HFFc6 (cell line): ENCODE data around the gene PCBP1. TPM values are rescaled to one million over a fixed set of nuclear protein-coding genes. Genes with fewer than 3 reads are reported as not detected.

ENCODE experiments used
- DNase-seq: peaks from one replicate; pipeline ENCODE4 v3.0.0-alpha.2; 2018
- H3K27ac Mint-ChIP-seq: 2 replicates; pipeline ENCODE4 v1.8.0; 2020; ENCODE audit warnings: mild to moderate bottlenecking, mixed read lengths
- H3K27me3 Mint-ChIP-seq: 2 replicates; pipeline ENCODE4 v1.8.0; 2021; ENCODE audit warnings: mild to moderate bottlenecking, moderate library complexity, mixed read lengths; ENCODE audit not compliant: insufficient read depth
- H3K36me3 Mint-ChIP-seq: 2 replicates; pipeline ENCODE4 v1.8.0; 2021; ENCODE audit warnings: low read depth, mixed read lengths
- H3K4me1 Mint-ChIP-seq: 2 replicates; pipeline ENCODE4 v1.8.0; 2020; ENCODE audit warnings: low read depth, mixed read lengths
- H3K4me3 Mint-ChIP-seq: 2 replicates; pipeline ENCODE4 v1.8.0; 2020; ENCODE audit warnings: mild to moderate bottlenecking, moderate library complexity, mixed read lengths
- H3K9me3 Mint-ChIP-seq: 2 replicates; pipeline ENCODE4 v1.8.0; 2020; ENCODE audit warnings: mild to moderate bottlenecking, mixed read lengths
- CTCF ChIP-seq: fragments of 200-600 bp; sonication (generic); IDR thresholded peaks from 2 replicates; pipeline ENCODE4 v1.5.0; 2021; ENCODE audit warnings: antibody characterized with exemption, mild to moderate bottlenecking
- total RNA-seq, 6 experiments: library from RNA; stranded (reverse); fragmentation: NEBNext Ultra II Directional; extraction: Animal tissue kit (Norgen Biotek cat#: 25700); gene quantifications; 2 replicates in 1 of 6; 3 replicates in 5 of 6; pipeline ENCODE4 v1.2.3, GENCODE V29; 2021

The PCBP1 gene
- total RNA-seq, 6 experiments from 2014 or later: 293 to 369 (median 361) TPM

GRCh38 chr2:70123051-70123828 is 36.0 kb downstream of the PCBP1 start:
- Mint-ChIP-seq H3K27ac (peak overlapping the region; percentile 98), H3K4me3 (peak overlapping the region; percentile 88), H3K27me3 (peaks cover 11% of the 10 kb centered on the region), H3K9me3 (no peaks in the 10 kb centered on the region), H3K36me3 (no peaks in the 10 kb centered on the region), H3K4me1 (peaks cover 56% of the 10 kb centered on the region)
- TF ChIP-seq CTCF: no peak
- peak; percentile 33 for DNase-seq

- TF ChIP-seq CTCF: no peak
- Mint-ChIP-seq H3K4me1 (peaks cover 58% of the 10 kb centered on the region), H3K9me3 (no peaks in the 10 kb centered on the region), H3K36me3 (no peaks in the 10 kb centered on the region), H3K4me3 (peak overlapping the region; percentile 88), H3K27ac (peak overlapping the region; percentile 98), H3K27me3 (peaks cover 11% of the 10 kb centered on the region)
- no peak for DNase-seq
Observed at GRCh38 chr2:70123829-70124116, 36.5 kb downstream of the PCBP1 start.

GRCh38 chr2:70124983-70125480 is 37.8 kb downstream of the PCBP1 start:
- no peak for DNase-seq
- Mint-ChIP-seq H3K36me3 (no peaks in the 10 kb centered on the region), H3K4me3 (peak overlapping the region; percentile 88), H3K27me3 (peaks cover 11% of the 10 kb centered on the region), H3K9me3 (no peaks in the 10 kb centered on the region), H3K4me1 (peaks cover 58% of the 10 kb centered on the region), H3K27ac (peak overlapping the region; percentile 98)
- no peak for TF ChIP-seq CTCF

- Mint-ChIP-seq H3K27ac (peak overlapping the region; percentile 98), H3K27me3 (peaks cover 11% of the 10 kb centered on the region), H3K4me1 (peaks cover 58% of the 10 kb centered on the region), H3K36me3 (no peaks in the 10 kb centered on the region), H3K9me3 (no peaks in the 10 kb centered on the region), H3K4me3 (peak overlapping the region; percentile 88)
- TF ChIP-seq CTCF: no peak
- no peak for DNase-seq
Observed at GRCh38 chr2:70125498-70125898, 38.2 kb downstream of the PCBP1 start.

- H3K4me3 Mint-ChIP-seq: peak overlapping the region; percentile 88
- H3K27me3 Mint-ChIP-seq: peaks cover 9% of the 10 kb centered on the region
- H3K36me3 Mint-ChIP-seq: no peaks in the 10 kb centered on the region
- H3K27ac Mint-ChIP-seq: peak overlapping the region; percentile 98
- TF ChIP-seq CTCF: no peak
- H3K9me3 Mint-ChIP-seq: no peaks in the 10 kb centered on the region
- H3K4me1 Mint-ChIP-seq: peaks cover 58% of the 10 kb centered on the region
- no peak for DNase-seq
Observed at GRCh38 chr2:70126413-70126812, 39.1 kb downstream of the PCBP1 start.
